Pancreas (tissue), 10 donors: ENCODE measurements around the gene RRP9. TPM values are rescaled to one million over a fixed set of nuclear protein-coding genes. Genes with fewer than 3 reads are reported as not detected.
"Not testable (repeated sequence)": the region's sequence is repeated elsewhere in the genome, so short reads cannot be mapped to it uniquely, and the experiment has no call there.

Experiments
- ATAC-seq, 4 donors: fragments of 200-7000 bp; cut with Tn5 transposase; one replicate each; pipeline versions ENCODE4 v1.8.0 to v1.9.1; 2020; ENCODE audit warnings: mild to moderate bottlenecking in 4 of 4, moderate library complexity in 4 of 4
- DNase-seq, 6 donors: peaks; one replicate each; pipeline ENCODE4 v3.0.0-alpha.2; 2020
- FAIRE-seq: peaks from 2 replicates; lab custom pipeline; 2012; peaks lifted over from hg19 to GRCh38; lab: Jason Lieb, UNC
- H3K27ac ChIP-seq, 4 donors: fragments of 200-600 bp; sonication (generic); 1 replicate in 3 of 4; 2 replicates in 1 of 4; pipeline versions ENCODE4 v1.5.0 to v1.8.0; 2020
- H3K27me3 ChIP-seq, 4 donors: fragments of 200-600 bp; one replicate each; pipeline ENCODE4 v1.8.0; 2021
- H3K36me3 ChIP-seq, 3 donors: fragments of 200-600 bp; sonication (generic) in 1 of 3; one replicate each; pipeline versions ENCODE4 v1.5.0 to v1.8.0; 2020 to 2021
- H3K4me1 ChIP-seq, 3 donors: fragments of 200-600 bp; one replicate each; pipeline ENCODE4 v1.8.0; 2021
- H3K4me3 ChIP-seq, 4 donors: fragments of 200-600 bp; sonication (generic) in 2 of 4; one replicate each; pipeline versions ENCODE4 v1.5.0 to v1.8.0; 2020 to 2021
- H3K9me3 ChIP-seq, 4 donors: fragments of 200-600 bp; one replicate each; pipeline ENCODE4 v1.8.0; 2021
- WGBS, 2 donors: extraction: QIAGEN DNeasy Blood & Tissue Kit; methylation state at CpG; one replicate each; pipeline ENCODE4 v1.1.7; 2013; 5-methylcytosine and 5-hydroxymethylcytosine counted together
- intact Hi-C, 3 donors: fragments of 100-400 bp; cut with DNase I; formaldehyde crosslinking; loops; one replicate each; pipeline versions ENCODE4 v1.11.1 to v1.14.2; 2022
- polyA plus RNA-seq, 2 donors: library from polyadenylated mRNA; stranded (reverse); fragments of 200-250 nt; gene quantifications; one replicate each; pipeline ENCODE4 v1.2.3, GENCODE V29; 2013
- total RNA-seq, 6 donors: library from RNA; stranded (reverse); fragmentation: NEBNext Ultra II Directional in 4 of 6; extraction: Animal tissue kit (Norgen Biotek cat#: 25700) in 4 of 6; gene quantifications; one replicate each; pipeline versions ENCODE4 v1.2.1 to v1.2.4, GENCODE V29; 2021 to 2023
- TF ChIP-seq, protein P1 (sequence below), 4 donors: fragments of 200-600 bp; sonication (generic) in 3 of 4; IDR thresholded peaks; one replicate each; pipeline versions ENCODE4 v1.5.0 to v1.8.0; 2021; ENCODE audit warnings: antibody characterized with exemption in 4 of 4
- donor health status: healthy with polysubstance abuse.
- donor health status: DM: no; HTN: no; CAD: no; lungs with moderate emphysema.
- donor health status: DM: no; HTN: no; CAD: no.
- donor health status: control.
- donor health status: control.
- donor health status: Bipolar disorder and iron deficiency.
- donor health status: DM: yes; HTN: yes; CAD: no.
- donor health status: DM: no; HTN: no; CAD: no.
- donor health status: DM: no; HTN: no; CAD: no.
- donor health status: DM: yes; HTN: yes; CAD: no.

The RRP9 gene, protein sequence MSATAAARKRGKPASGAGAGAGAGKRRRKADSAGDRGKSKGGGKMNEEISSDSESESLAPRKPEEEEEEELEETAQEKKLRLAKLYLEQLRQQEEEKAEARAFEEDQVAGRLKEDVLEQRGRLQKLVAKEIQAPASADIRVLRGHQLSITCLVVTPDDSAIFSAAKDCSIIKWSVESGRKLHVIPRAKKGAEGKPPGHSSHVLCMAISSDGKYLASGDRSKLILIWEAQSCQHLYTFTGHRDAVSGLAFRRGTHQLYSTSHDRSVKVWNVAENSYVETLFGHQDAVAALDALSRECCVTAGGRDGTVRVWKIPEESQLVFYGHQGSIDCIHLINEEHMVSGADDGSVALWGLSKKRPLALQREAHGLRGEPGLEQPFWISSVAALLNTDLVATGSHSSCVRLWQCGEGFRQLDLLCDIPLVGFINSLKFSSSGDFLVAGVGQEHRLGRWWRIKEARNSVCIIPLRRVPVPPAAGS
- total RNA-seq = 1 to 10 TPM; 3.8 to 9.0 (median 7.0) TPM
- 10 to 100 TPM; 13.7 to 13.8 TPM for polyA plus RNA-seq

DNA sequence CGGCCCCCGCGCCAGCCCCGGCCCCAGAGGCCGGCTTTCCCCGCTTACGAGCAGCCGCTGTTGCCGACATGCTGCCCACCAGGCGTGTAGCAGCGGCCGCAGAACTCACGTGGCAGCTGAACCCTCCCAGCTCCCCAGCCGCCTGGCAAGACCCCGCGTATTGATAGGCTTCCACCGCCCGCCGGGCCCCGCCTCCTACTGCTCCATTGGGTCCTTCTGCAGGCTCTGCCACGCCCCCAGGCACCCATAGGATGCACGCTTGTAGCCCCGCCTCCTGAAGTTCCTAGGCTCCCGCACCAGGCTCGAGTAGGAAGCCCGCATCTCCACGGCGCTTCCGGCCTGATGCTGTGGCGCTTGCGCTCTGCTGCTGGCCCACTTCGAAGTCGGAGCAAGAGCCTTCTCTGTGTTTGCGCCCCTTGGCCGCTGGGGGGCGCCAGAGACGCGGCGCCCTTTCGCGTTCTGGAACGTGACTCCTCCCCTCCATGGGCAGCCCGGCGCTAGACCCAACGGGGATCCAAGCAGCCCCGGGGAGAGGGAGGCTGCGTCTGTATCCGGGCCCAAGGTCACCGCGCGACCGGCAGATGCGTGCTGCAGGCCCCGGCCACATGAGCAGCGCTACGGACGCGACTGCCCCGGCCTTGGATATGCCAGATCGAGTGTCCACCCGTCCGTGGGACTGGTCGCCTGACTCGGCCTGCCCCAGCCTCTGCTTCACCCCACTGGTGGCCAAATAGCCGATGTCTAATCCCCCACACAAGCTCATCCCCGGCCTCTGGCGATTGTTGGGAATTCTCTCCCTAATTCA is at the start of gene RRP9, which contains the start of gene PARP3:
Gene RRP9 (minus strand): TSS at position 107 of the 805 bp plus-strand sequence. CDS start 37 bp downstream, at position 70.
Gene PARP3 (plus strand): TSS at position 566 of the 805 bp plus-strand sequence. CDS start 993 bp downstream, outside the sequence.
- peaks cover 0 to 4% (median 3%) of the 10 kb centered on the region in 3 donors for H3K36me3 ChIP-seq

DNA sequence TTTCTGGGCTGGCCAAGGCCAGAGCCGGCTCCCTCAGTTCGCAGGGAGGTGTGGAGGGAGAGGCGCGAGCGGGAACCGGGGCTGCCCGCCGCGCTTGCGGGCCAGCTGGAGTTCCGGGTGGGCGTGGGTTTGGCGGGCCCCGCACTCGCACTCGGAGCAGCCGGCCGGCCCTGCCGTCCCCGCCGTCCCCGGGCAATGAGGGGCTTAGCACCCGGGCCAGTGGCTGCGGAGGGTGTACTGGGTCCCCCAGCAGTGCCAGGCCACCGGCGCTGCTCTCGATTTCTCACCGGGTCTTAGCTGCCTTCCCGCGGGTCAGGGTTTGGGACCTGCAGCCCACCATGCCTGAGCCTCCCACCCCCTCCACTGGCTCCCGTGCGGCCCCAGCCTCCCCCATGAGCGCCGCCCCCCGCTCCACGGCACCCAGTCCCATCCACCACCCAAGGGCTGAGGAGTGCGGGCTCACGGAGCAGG is 48.8 kb upstream of the RRP9 start:
- Histone ChIP-seq H3K4me1 (peaks cover 10 to 17% (median 15%) of the 10 kb centered on the region in 3 donors), H3K36me3 (peaks cover 0 to 14% (median 11%) of the 10 kb centered on the region in 3 donors)
- H3K9me3 ChIP-seq, H3K27ac ChIP-seq, H3K4me3 ChIP-seq, FAIRE-seq, ATAC-seq, intact Hi-C loops, H3K27me3 ChIP-seq: not testable (repeated sequence)
- WGBS, 2 donors = 80 to 84% methylated on average over 24 to 38 of the region's 38 CpGs
- DNase-seq = peak in 1 of 6 donors; percentile 75

More for the DNA sequence above, at the start of gene RRP9, which contains the start of gene PARP3:
- TF ChIP-seq, protein P1, sequence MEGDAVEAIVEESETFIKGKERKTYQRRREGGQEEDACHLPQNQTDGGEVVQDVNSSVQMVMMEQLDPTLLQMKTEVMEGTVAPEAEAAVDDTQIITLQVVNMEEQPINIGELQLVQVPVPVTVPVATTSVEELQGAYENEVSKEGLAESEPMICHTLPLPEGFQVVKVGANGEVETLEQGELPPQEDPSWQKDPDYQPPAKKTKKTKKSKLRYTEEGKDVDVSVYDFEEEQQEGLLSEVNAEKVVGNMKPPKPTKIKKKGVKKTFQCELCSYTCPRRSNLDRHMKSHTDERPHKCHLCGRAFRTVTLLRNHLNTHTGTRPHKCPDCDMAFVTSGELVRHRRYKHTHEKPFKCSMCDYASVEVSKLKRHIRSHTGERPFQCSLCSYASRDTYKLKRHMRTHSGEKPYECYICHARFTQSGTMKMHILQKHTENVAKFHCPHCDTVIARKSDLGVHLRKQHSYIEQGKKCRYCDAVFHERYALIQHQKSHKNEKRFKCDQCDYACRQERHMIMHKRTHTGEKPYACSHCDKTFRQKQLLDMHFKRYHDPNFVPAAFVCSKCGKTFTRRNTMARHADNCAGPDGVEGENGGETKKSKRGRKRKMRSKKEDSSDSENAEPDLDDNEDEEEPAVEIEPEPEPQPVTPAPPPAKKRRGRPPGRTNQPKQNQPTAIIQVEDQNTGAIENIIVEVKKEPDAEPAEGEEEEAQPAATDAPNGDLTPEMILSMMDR (IDR thresholded peaks at IDR 0.05) = peak; percentile 100
- DNase-seq (peak; percentile 96 to 100 (median 100)), FAIRE-seq (peak; percentile 98), ATAC-seq (peak; percentile 95 to 97 (median 96))
- Histone ChIP-seq H3K27me3 (no peaks in the 10 kb centered on the region), H3K4me3 (peak within 1 kb of the TSS; percentile 52 to 94 (median 64)), H3K4me1 (peaks cover 0 to 18% (median 5%) of the 10 kb centered on the region in 3 donors), H3K9me3 (no peaks in the 10 kb centered on the region), H3K27ac (peak within 1 kb of the TSS; percentile 40 to 83 (median 71))
- intact Hi-C loops = loop anchor here in 1 of 3 donors (10.0 kb wide), 1 partner anchor 183 kb away; no protein-coding TSS in a partner anchor
- 1% methylated on average over 67 of the region's 67 CpGs for WGBS, 2 donors

DNA sequence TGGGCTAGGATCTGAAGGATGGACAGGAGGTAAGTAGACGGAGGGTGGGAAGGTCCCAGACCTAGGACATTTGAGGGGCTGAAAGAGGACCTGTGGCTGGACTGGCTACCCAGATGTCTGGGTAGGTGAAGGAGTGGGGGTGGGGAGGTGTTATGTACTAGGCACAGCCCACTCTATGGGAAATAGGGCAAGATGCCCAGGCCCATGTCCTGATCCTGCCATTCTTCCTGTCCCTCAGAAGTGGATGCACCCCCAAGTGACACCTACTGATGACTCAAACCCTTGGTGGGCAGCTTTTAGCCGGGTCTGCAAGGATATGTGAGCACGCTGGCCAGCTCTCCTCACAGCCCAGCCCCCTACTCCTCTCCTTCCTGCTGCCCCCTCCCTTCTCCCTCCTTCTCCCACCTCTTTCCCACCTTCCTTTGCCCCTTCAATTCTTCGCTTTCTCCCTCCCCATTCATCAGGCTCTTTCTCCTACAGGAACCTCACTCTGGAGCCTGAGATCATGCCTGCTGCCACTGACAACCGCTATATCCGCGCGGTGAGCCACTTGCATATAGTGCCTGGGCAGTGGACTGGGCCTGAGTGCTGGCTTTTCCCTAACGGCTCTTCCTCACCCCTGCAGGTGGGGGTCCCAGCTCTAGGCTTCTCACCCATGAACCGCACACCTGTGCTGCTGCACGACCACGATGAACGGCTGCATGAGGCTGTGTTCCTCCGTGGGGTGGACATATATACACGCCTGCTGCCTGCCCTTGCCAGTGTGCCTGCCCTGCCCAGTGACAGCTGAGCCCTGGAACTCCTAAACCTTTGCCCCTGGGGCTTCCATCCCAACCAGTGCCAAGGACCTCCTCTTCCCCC is 46.8 kb upstream of the RRP9 start:
- no peaks in the 10 kb centered on the region for H3K9me3 ChIP-seq
- intact Hi-C loops = no loop called here
- WGBS, 2 donors = 75 to 76% methylated on average over 15 of the region's 15 CpGs
- DNase-seq = no peak
- ATAC-seq = no peak
- no peak for FAIRE-seq
- H3K27me3 ChIP-seq = no peaks in the 10 kb centered on the region
- TF ChIP-seq, protein P1 (IDR thresholded peaks at IDR 0.05) = no peak
- H3K36me3 ChIP-seq = peaks cover 0 to 5% (median 0%) of the 10 kb centered on the region in 3 donors
- peaks cover under 1 to 5% (median under 1%) of the 10 kb centered on the region in 3 donors for H3K4me1 ChIP-seq
- H3K27ac ChIP-seq = no peak overlapping the region
- H3K4me3 ChIP-seq = no peak overlapping the region

DNA sequence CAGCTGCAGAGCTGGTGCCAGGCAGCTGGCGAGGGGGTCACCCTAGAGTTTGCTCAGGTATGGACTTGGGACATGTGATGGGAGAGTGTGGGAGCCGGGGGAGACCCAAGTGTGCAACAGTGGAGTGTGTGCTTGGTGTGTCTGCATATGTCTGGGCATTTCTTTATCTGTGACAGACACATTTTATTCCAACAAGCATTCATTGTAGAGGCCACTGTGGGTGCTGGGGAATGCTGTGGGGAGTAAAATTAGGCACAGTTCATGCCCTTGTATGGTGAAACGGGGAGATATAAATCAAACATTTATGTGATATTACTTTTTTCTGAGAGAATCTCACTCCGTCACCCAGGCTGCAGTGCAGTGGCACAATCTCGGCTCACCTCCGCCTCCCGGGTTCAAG is 45.9 kb upstream of the RRP9 start:
- ATAC-seq (no peak), DNase-seq (no peak), FAIRE-seq (no peak)
- no peak overlapping the region for H3K4me3 ChIP-seq
- 86 to 88% methylated on average over 7 of the region's 7 CpGs for WGBS, 2 donors
- H3K27me3 ChIP-seq = no peaks in the 10 kb centered on the region
- no peak overlapping the region for H3K27ac ChIP-seq
- peaks cover 0 to 5% (median 0%) of the 10 kb centered on the region in 3 donors for H3K36me3 ChIP-seq
- H3K9me3 ChIP-seq = no peaks in the 10 kb centered on the region
- H3K4me1 ChIP-seq = peaks cover 0 to 6% (median under 1%) of the 10 kb centered on the region in 3 donors
- TF ChIP-seq, protein P1 (IDR thresholded peaks at IDR 0.05) = no peak
- intact Hi-C loops = no loop called here
